B cell (primary cell): ENCODE measurements around the gene CD28. TPM values are rescaled to one million over a fixed set of nuclear protein-coding genes. Genes with fewer than 3 reads are reported as not detected.

Experiments used
- ATAC-seq: fragments of 200-7000 bp; cut with Tn5 transposase; one replicate; pipeline ENCODE4 v1.10.0; 2021; ENCODE audit warnings: low read depth, mild to moderate bottlenecking, moderate number of reproducible peaks, moderate library complexity
- CTCF ChIA-PET: fragments of 350-600 bp; sonication (Branson Sonifier 250); formaldehyde crosslinking; loops from one replicate; lab custom pipeline; 2021; ENCODE audit warnings: antibody characterized with exemption, inconsistent platforms; lab: Charles Lee
- POLR2A ChIA-PET: fragments of 350-600 bp; sonication (Branson Sonifier 250); formaldehyde crosslinking; loops from one replicate; lab custom pipeline; 2021; ENCODE audit warnings: antibody characterized with exemption; lab: Charles Lee
- DNase-seq: peaks from one replicate; pipeline ENCODE4 v3.0.0; 2013
- H2AFZ ChIP-seq: 2 replicates; pipeline ENCODE4 v1.6.1; 2012; ENCODE audit warnings: mild to moderate bottlenecking, low read depth, low read length; ENCODE audit not compliant: insufficient read depth, poor library complexity, severe bottlenecking
- H3K27ac ChIP-seq, 2 donors: 1 replicate in 1 of 2; 2 replicates in 1 of 2; pipeline ENCODE4 v1.5.1; 2012 to 2013; ENCODE audit warnings: low read length in 2 of 2, mild to moderate bottlenecking in 2 of 2, moderate library complexity in 1 of 2
- H3K27me3 ChIP-seq, 4 experiments: fragments of 200-600 bp in 1 of 4; sonication (generic) in 1 of 4; replicated peaks in 1 of 4; 1 replicate in 2 of 4; 2 replicates in 2 of 4; pipeline versions ENCODE4 v1.6.1 to v1.7.0; 2013 to 2016; ENCODE audit warnings: low read length in 3 of 4, mild to moderate bottlenecking in 2 of 4, mixed read lengths in 1 of 4, moderate library complexity in 1 of 4; ENCODE audit not compliant: insufficient read depth in 4 of 4, control insufficient read depth in 3 of 4; ENCODE audit errors: control extremely low read depth in 1 of 4
- H3K36me3 ChIP-seq, 2 experiments: replicated peaks in 1 of 2; 1 replicate in 1 of 2; 2 replicates in 1 of 2; pipeline versions ENCODE4 v1.6.1 to v1.7.1; 2013; ENCODE audit warnings: low read length in 1 of 2; ENCODE audit not compliant: insufficient read depth in 2 of 2, control insufficient read depth in 1 of 2; ENCODE audit errors: control extremely low read depth in 1 of 2, extremely low read depth in 1 of 2
- H3K4me1 ChIP-seq, 2 donors: fragments of 200-600 bp in 1 of 2; sonication (generic) in 1 of 2; 1 replicate in 1 of 2; 2 replicates in 1 of 2; pipeline versions ENCODE4 v1.5.1 to v1.6.1; 2013 to 2017; ENCODE audit warnings: low read length in 2 of 2; ENCODE audit not compliant: control insufficient read depth in 2 of 2, insufficient read depth in 2 of 2
- H3K4me2 ChIP-seq: replicated peaks from 2 replicates; pipeline ENCODE3; 2012; ENCODE audit warnings: mild to moderate bottlenecking, low read depth, low read length; ENCODE audit not compliant: poor library complexity, severe bottlenecking
- H3K4me3 ChIP-seq, 5 experiments: fragments of 200-600 bp in 1 of 5; sonication (generic) in 1 of 5; 1 replicate in 3 of 5; 2 replicates in 2 of 5; pipeline versions ENCODE4 v1.5.1 to v1.7.0; 2011 to 2016; ENCODE audit warnings: low read length in 4 of 5, mild to moderate bottlenecking in 4 of 5, low read depth in 2 of 5, control low read depth in 1 of 5, moderate library complexity in 1 of 5; ENCODE audit not compliant: insufficient read depth in 1 of 5; ENCODE audit errors: control extremely low read depth in 1 of 5, extremely low read depth in 1 of 5
- H3K79me2 ChIP-seq: fragments of 200-600 bp; sonication (generic); one replicate; pipeline ENCODE4 v1.6.0; 2016; ENCODE audit warnings: low read length; ENCODE audit not compliant: control insufficient read depth, insufficient read depth
- H3K9ac ChIP-seq: fragments of 200-600 bp; sonication (generic); 2 replicates; pipeline ENCODE4 v1.6.1; 2017; ENCODE audit warnings: mild to moderate bottlenecking, low read length, moderate library complexity
- H3K9me3 ChIP-seq, 3 donors: one replicate each; pipeline versions ENCODE4 v1.6.1 to v1.7.1; 2013; ENCODE audit warnings: low read length in 2 of 3; ENCODE audit not compliant: control insufficient read depth in 2 of 3, insufficient read depth in 1 of 3; ENCODE audit errors: control extremely low read depth in 1 of 3
- H4K20me1 ChIP-seq: 2 replicates; pipeline ENCODE4 v1.6.0; 2012; ENCODE audit warnings: mild to moderate bottlenecking, low read length; ENCODE audit not compliant: insufficient read depth, control insufficient read depth, poor library complexity, severe bottlenecking
- H3K27ac Mint-ChIP-seq: one replicate; pipeline ENCODE4 v1.8.0; 2021; ENCODE audit warnings: mixed read lengths
- H3K27me3 Mint-ChIP-seq: one replicate; pipeline ENCODE4 v1.8.0; 2021; ENCODE audit warnings: mixed read lengths
- H3K4me1 Mint-ChIP-seq: one replicate; pipeline ENCODE4 v1.8.0; 2021; ENCODE audit warnings: mixed read lengths
- H3K4me3 Mint-ChIP-seq: one replicate; pipeline ENCODE4 v1.8.0; 2021; ENCODE audit warnings: mixed read lengths
- H3K9me3 Mint-ChIP-seq: one replicate; pipeline ENCODE4 v1.8.0; 2022; ENCODE audit warnings: mixed read lengths; ENCODE audit not compliant: insufficient read depth
- EZH2 ChIP-seq: IDR thresholded peaks from 2 replicates; pipeline ENCODE4 v1.6.1; 2012; ENCODE audit warnings: borderline replicate concordance, low read depth, mild to moderate bottlenecking, moderate library complexity, low read length; ENCODE audit not compliant: insufficient read depth, poor library complexity, severe bottlenecking
- WGBS: methylation state at CpG from one replicate; pipeline ENCODE4 v1.1.5; 2013; ENCODE audit warnings: missing lambda C conversion rate; ENCODE audit not compliant: insufficient coverage; 5-methylcytosine and 5-hydroxymethylcytosine counted together
- intact Hi-C: fragments of 100-400 bp; cut with micrococcal nuclease; formaldehyde crosslinking; loops from one replicate; pipeline ENCODE4 v1.10.0; 2022
- polyA plus RNA-seq: library from polyadenylated mRNA; depleted of rRNA; stranded (reverse); fragments of >200 nt; gene quantifications from 2 replicates; pipeline ENCODE4 v1.2.3, GENCODE V29; 2012
- total RNA-seq, 2 donors: library from RNA; stranded (reverse); fragments of 120-200 nt in 1 of 2; gene quantifications; 1 replicate in 1 of 2; 2 replicates in 1 of 2; pipeline versions ENCODE4 v1.2.3 to v1.2.4, GENCODE V29; 2013 to 2022
- TF ChIP-seq, protein P1 (sequence below): fragments of 200-600 bp; IDR thresholded peaks from one replicate; pipeline ENCODE4 v1.8.0; 2022; ENCODE audit warnings: antibody characterized with exemption, mild to moderate bottlenecking

Gene CD28
- total and polyA plus RNA-seq, 2 donors (not counting 1 experiment from before 2014, with no cell fraction given), result 0.18 to 0.37 TPM

GRCh38 chr2:203732092-203732952 is 25.9 kb downstream of the CD28 start:
- ChIA-PET POLR2A (no interaction called here), CTCF (no interaction called here)
- Mint-ChIP-seq H3K4me3 (no peak overlapping the region), H3K4me1 (no peaks in the 10 kb centered on the region), H3K9me3 (no peaks in the 10 kb centered on the region), H3K27me3 (peaks cover 39% of the 10 kb centered on the region), H3K27ac (no peak overlapping the region)
- Histone ChIP-seq H2AFZ (no peak overlapping the region), H3K4me3 (no peak overlapping the region), H3K79me2 (no peaks in the 10 kb centered on the region), H3K9me3 (peaks cover 0 to 3% (median 0%) of the 10 kb centered on the region in 3 donors), H3K4me2 (no peak overlapping the region), H3K36me3 (no peaks in the 10 kb centered on the region), H3K9ac (no peak overlapping the region), H3K27ac (no peak overlapping the region), H3K4me1 (no peaks in the 10 kb centered on the region), H4K20me1 (no peaks in the 10 kb centered on the region), H3K27me3 (peaks cover 0 to 4% (median 1%) of the 10 kb centered on the region in 4 experiments)
- intact Hi-C loops, result no loop called here
- DNase-seq (no peak), ATAC-seq (no peak)
- WGBS, result 71% methylated on average over 1 of the region's 6 CpGs
- no peak for TF ChIP-seq EZH2
- TF ChIP-seq, protein P1, sequence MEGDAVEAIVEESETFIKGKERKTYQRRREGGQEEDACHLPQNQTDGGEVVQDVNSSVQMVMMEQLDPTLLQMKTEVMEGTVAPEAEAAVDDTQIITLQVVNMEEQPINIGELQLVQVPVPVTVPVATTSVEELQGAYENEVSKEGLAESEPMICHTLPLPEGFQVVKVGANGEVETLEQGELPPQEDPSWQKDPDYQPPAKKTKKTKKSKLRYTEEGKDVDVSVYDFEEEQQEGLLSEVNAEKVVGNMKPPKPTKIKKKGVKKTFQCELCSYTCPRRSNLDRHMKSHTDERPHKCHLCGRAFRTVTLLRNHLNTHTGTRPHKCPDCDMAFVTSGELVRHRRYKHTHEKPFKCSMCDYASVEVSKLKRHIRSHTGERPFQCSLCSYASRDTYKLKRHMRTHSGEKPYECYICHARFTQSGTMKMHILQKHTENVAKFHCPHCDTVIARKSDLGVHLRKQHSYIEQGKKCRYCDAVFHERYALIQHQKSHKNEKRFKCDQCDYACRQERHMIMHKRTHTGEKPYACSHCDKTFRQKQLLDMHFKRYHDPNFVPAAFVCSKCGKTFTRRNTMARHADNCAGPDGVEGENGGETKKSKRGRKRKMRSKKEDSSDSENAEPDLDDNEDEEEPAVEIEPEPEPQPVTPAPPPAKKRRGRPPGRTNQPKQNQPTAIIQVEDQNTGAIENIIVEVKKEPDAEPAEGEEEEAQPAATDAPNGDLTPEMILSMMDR, result no peak

DNA sequence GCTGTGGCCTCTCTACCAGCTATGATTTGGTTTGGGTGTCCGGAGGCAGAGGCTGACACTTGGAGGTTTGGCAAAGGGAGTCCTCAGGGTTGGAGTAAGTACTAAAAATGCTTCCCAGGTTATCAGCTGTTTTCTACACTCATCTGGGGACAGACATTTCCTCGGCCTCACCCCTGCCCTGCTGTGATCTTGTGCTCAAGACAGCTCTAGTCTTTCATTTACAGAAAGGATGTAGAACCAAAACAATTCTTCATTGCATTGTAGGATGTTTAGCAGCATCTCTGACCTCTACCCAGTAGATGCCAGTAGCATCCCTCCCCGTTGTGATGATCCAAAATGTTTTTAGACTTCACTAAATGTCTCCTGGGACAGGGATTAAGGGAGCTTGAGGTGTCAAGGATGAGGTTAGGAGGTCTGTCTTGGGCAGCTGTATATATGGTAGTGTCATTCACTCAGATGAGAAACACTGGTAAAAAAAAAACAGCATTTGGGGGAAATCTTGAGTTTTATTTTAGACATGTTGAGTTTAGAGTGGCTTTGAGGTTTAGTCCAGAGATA is 26.6 kb downstream of the CD28 start:
- peaks cover 40% of the 10 kb centered on the region for H3K27me3 Mint-ChIP-seq
- H3K9me3 Mint-ChIP-seq, result no peaks in the 10 kb centered on the region
- CTCF ChIA-PET, result no interaction called here
- intact Hi-C loops, result no loop called here
- no peak overlapping the region for H3K9ac ChIP-seq
- no peak overlapping the region for H3K4me3 Mint-ChIP-seq
- H3K36me3 ChIP-seq, result no peaks in the 10 kb centered on the region
- H3K79me2 ChIP-seq, result no peaks in the 10 kb centered on the region
- no peak overlapping the region for H2AFZ ChIP-seq
- no peak overlapping the region for H3K27ac Mint-ChIP-seq
- no peak for ATAC-seq
- no peak overlapping the region for H3K27ac ChIP-seq
- H3K4me1 ChIP-seq, result no peaks in the 10 kb centered on the region
- POLR2A ChIA-PET, result no interaction called here
- no peak overlapping the region for H3K4me2 ChIP-seq
- H3K4me1 Mint-ChIP-seq, result no peaks in the 10 kb centered on the region
- no peak for DNase-seq
- TF ChIP-seq, protein P1, result no peak
- TF ChIP-seq EZH2, result no peak
- WGBS, result 100% methylated on average over 1 of the region's 3 CpGs
- no peaks in the 10 kb centered on the region for H4K20me1 ChIP-seq
- peaks cover 0 to 4% (median 1%) of the 10 kb centered on the region in 4 experiments for H3K27me3 ChIP-seq
- H3K9me3 ChIP-seq, result peaks cover 0 to 3% (median 0%) of the 10 kb centered on the region in 3 donors
- no peak overlapping the region for H3K4me3 ChIP-seq
